Mucosa of stomach (tissue), 1 donor: ENCODE measurements around the gene ITGAV.

Source experiments
- H3K27me3 ChIP-seq: one replicate; pipeline ENCODE4 v1.7.0; 2013; ENCODE audit warnings: mild to moderate bottlenecking, low read length; ENCODE audit not compliant: control insufficient read depth, insufficient read depth
- H3K36me3 ChIP-seq: one replicate; pipeline ENCODE4 v1.7.0; 2013; ENCODE audit warnings: low read length; ENCODE audit not compliant: control insufficient read depth, insufficient read depth
- H3K4me1 ChIP-seq: one replicate; pipeline ENCODE4 v1.7.0; 2013; ENCODE audit warnings: mild to moderate bottlenecking, low read length; ENCODE audit not compliant: control insufficient read depth, insufficient read depth
- H3K4me3 ChIP-seq: one replicate; pipeline ENCODE4 v1.7.0; 2013; ENCODE audit warnings: low read length
- H3K9ac ChIP-seq: one replicate; pipeline ENCODE4 v1.7.0; 2013; ENCODE audit warnings: mild to moderate bottlenecking, low read length, moderate library complexity
- H3K9me3 ChIP-seq: one replicate; pipeline ENCODE4 v1.7.0; 2013; ENCODE audit warnings: mild to moderate bottlenecking, low read length, moderate library complexity; ENCODE audit not compliant: control insufficient read depth
- donor health status: Pancreatic carcinoma.

ITGAV gene

GRCh38 chr2:186582698-186583097 is 7.2 kb upstream of the ITGAV start:
- no peak overlapping the region for H3K4me3 ChIP-seq
- H3K27me3 ChIP-seq: no peaks in the 10 kb centered on the region

GRCh38 chr2:186584053-186584452 is 5.8 kb upstream of the ITGAV start:
- H3K36me3 ChIP-seq: no peaks in the 10 kb centered on the region

More at GRCh38 chr2:186582698-186583097, 7.2 kb upstream of the ITGAV start:
- no peaks in the 10 kb centered on the region for H3K36me3 ChIP-seq
- H3K9ac ChIP-seq: no peak overlapping the region
- no peaks in the 10 kb centered on the region for H3K4me1 ChIP-seq
- H3K9me3 ChIP-seq: no peaks in the 10 kb centered on the region

GRCh38 chr2:186588421-186588820 is 1.4 kb upstream of the ITGAV start:
- no peaks in the 10 kb centered on the region for H3K36me3 ChIP-seq
- peaks cover 9% of the 10 kb centered on the region for H3K4me1 ChIP-seq
- no peaks in the 10 kb centered on the region for H3K9me3 ChIP-seq
- no peaks in the 10 kb centered on the region for H3K27me3 ChIP-seq
- no peak overlapping the region for H3K4me3 ChIP-seq
- H3K9ac ChIP-seq: no peak overlapping the region

More at GRCh38 chr2:186584053-186584452, 5.8 kb upstream of the ITGAV start:
- Histone ChIP-seq H3K27me3 (no peaks in the 10 kb centered on the region), H3K9ac (no peak overlapping the region), H3K4me1 (peaks cover 3% of the 10 kb centered on the region), H3K9me3 (no peaks in the 10 kb centered on the region), H3K4me3 (no peak overlapping the region)

- Histone ChIP-seq H3K9me3 (no peaks in the 10 kb centered on the region), H3K4me3 (peak overlapping the region; percentile 94), H3K27me3 (no peaks in the 10 kb centered on the region), H3K36me3 (no peaks in the 10 kb centered on the region), H3K4me1 (peaks cover 11% of the 10 kb centered on the region), H3K9ac (peak overlapping the region; percentile 97)
Observed at GRCh38 chr2:186588940-186589611, 780 bp upstream of the ITGAV start.

- no peaks in the 10 kb centered on the region for H3K36me3 ChIP-seq
- peak overlapping the region; percentile 97 for H3K9ac ChIP-seq
- H3K4me1 ChIP-seq: peaks cover 21% of the 10 kb centered on the region
- no peaks in the 10 kb centered on the region for H3K9me3 ChIP-seq
- H3K27me3 ChIP-seq: no peaks in the 10 kb centered on the region
- peak overlapping the region; percentile 94 for H3K4me3 ChIP-seq
Observed at GRCh38 chr2:186590350-186590758, 498 bp downstream of the ITGAV start.

- Histone ChIP-seq H3K36me3 (no peaks in the 10 kb centered on the region), H3K9ac (peak overlapping the region; percentile 97), H3K4me1 (peaks cover 27% of the 10 kb centered on the region), H3K4me3 (peak overlapping the region; percentile 94), H3K9me3 (no peaks in the 10 kb centered on the region), H3K27me3 (no peaks in the 10 kb centered on the region)
Observed at GRCh38 chr2:186590759-186591505, 1.1 kb downstream of the ITGAV start.

- H3K9me3 ChIP-seq: no peaks in the 10 kb centered on the region
- no peaks in the 10 kb centered on the region for H3K27me3 ChIP-seq
- peak overlapping the region; percentile 97 for H3K9ac ChIP-seq
- H3K36me3 ChIP-seq: no peaks in the 10 kb centered on the region
- H3K4me1 ChIP-seq: peaks cover 31% of the 10 kb centered on the region
- peak overlapping the region; percentile 94 for H3K4me3 ChIP-seq
Observed at GRCh38 chr2:186591506-186591890, 1.6 kb downstream of the ITGAV start.

- no peaks in the 10 kb centered on the region for H3K27me3 ChIP-seq
- H3K36me3 ChIP-seq: no peaks in the 10 kb centered on the region
- no peak overlapping the region for H3K9ac ChIP-seq
- H3K9me3 ChIP-seq: no peaks in the 10 kb centered on the region
- H3K4me1 ChIP-seq: peaks cover 31% of the 10 kb centered on the region
- H3K4me3 ChIP-seq: no peak overlapping the region
Observed at GRCh38 chr2:186592137-186592875, 2.5 kb downstream of the ITGAV start.

GRCh38 chr2:186593523-186593922 is 3.7 kb downstream of the ITGAV start:
- H3K4me3 ChIP-seq: no peak overlapping the region
- H3K36me3 ChIP-seq: no peaks in the 10 kb centered on the region
- H3K9me3 ChIP-seq: no peaks in the 10 kb centered on the region
- H3K9ac ChIP-seq: no peak overlapping the region
- no peaks in the 10 kb centered on the region for H3K27me3 ChIP-seq
- peaks cover 34% of the 10 kb centered on the region for H3K4me1 ChIP-seq

- Histone ChIP-seq H3K4me1 (peaks cover 35% of the 10 kb centered on the region), H3K9ac (no peak overlapping the region), H3K9me3 (no peaks in the 10 kb centered on the region), H3K27me3 (no peaks in the 10 kb centered on the region), H3K4me3 (no peak overlapping the region), H3K36me3 (no peaks in the 10 kb centered on the region)
Observed at GRCh38 chr2:186594001-186594722, 4.3 kb downstream of the ITGAV start.

GRCh38 chr2:186595219-186595618 is 5.4 kb downstream of the ITGAV start:
- H3K36me3 ChIP-seq: no peaks in the 10 kb centered on the region
- no peaks in the 10 kb centered on the region for H3K9me3 ChIP-seq
- no peaks in the 10 kb centered on the region for H3K27me3 ChIP-seq
- H3K9ac ChIP-seq: no peak overlapping the region
- no peak overlapping the region for H3K4me3 ChIP-seq
- peaks cover 45% of the 10 kb centered on the region for H3K4me1 ChIP-seq
